ENCODE results near the gene CYP3A7. TPM values are rescaled to one million over a fixed set of nuclear protein-coding genes. Genes with fewer than 3 reads are reported as not detected.

The CYP3A7 gene
- total RNA-seq, 1 donor from 2014 or later, result not detected

DNA sequence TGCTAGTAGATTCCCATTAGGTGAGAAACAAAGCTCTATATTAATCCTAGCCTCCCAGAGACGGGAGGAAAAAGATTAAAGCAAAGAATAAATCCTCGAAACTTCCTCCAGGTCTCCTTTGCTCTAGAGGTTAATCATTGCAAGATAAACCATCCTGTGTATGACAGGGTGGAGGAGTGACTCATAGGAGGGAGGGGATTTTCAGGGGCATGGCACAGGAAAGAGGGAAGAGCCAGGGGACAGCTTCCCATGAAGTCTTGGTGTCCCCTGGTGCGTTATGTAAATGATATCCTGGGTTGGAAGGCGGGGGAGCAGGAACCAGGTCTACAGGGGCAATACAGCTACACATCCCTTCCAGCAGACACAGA lies 56.0 kb downstream of the CYP3A7 start:
- Mint-ChIP-seq H3K27me3 (ENCODE audit: unreplicated experiment) (peaks cover 2% of the 10 kb centered on the region), H3K4me3 (ENCODE audit: unreplicated experiment) (no peak overlapping the region), H3K27ac (ENCODE audit: unreplicated experiment) (no peak overlapping the region), H3K36me3 (ENCODE audit: unreplicated experiment) (no peaks in the 10 kb centered on the region), H3K9me3 (ENCODE audit: unreplicated experiment) (peaks cover 2% of the 10 kb centered on the region), H3K4me1 (ENCODE audit: low read depth, unreplicated experiment) (no peaks in the 10 kb centered on the region)
- no peak for TF ChIP-seq CTCF (IDR thresholded peaks at IDR 0.05; ENCODE audit: partially characterized antibody, unreplicated experiment)
- DNase-seq, result no peak

DNA sequence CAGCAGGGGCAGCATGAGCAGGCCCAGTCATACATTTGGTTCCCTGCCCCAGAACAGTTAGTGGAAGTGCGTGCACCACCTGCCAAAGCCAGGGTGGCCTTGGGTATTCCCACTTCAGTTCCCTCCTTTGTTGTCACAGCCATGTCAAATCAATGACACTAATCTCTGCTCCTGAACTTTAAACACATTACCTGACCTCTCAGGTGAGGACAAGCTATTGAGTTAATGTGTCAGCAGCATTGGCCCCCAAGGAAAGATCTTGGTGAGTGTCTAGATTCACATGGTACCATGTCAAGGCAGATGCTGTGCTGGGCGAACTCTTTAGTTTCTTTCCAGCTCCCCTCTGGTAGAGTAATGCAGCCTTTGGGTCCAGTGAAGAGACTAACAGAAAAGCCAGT lies 57.3 kb downstream of the CYP3A7 start:
- no peak overlapping the region for H3K4me3 Mint-ChIP-seq (ENCODE audit: unreplicated experiment)
- no peak overlapping the region for H3K27ac Mint-ChIP-seq (ENCODE audit: unreplicated experiment)
- TF ChIP-seq CTCF (IDR thresholded peaks at IDR 0.05; ENCODE audit: partially characterized antibody, unreplicated experiment), result no peak
- H3K9me3 Mint-ChIP-seq (ENCODE audit: unreplicated experiment), result peaks cover 3% of the 10 kb centered on the region
- no peaks in the 10 kb centered on the region for H3K4me1 Mint-ChIP-seq (ENCODE audit: low read depth, unreplicated experiment)
- no peaks in the 10 kb centered on the region for H3K36me3 Mint-ChIP-seq (ENCODE audit: unreplicated experiment)
- H3K27me3 Mint-ChIP-seq (ENCODE audit: unreplicated experiment), result peaks cover 2% of the 10 kb centered on the region
- DNase-seq, result no peak

DNA sequence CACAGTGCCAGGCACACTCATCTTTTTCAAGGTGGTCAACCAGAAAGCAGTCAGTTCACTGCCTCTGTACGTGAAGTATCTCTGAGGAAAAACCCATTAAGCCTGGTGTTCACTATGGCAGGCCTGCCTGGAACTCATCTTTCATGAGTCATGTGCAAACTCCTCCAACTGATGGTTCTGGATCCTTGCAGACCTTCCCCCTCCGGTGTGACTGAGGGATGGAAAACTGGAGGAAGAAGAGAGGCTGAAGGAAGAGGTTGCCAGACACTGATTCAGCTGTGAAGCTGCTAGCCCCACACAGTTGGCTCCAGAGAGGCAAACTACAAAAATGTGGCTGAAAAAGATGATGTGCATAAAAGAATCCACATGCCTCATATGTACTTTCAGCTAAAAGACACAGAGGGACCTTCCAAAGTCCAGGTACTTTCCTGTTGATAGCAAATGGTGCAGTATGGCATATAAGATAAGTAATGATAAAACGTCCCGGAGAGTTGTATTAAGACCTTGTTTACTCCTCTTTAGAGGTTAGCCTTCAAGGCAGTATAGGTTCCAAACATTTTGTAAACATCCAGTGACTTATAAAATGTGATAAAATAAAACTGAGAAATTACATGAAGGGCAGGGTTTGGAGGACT lies 57.9 kb downstream of the CYP3A7 start:
- H3K4me1 Mint-ChIP-seq (ENCODE audit: low read depth, unreplicated experiment), result no peaks in the 10 kb centered on the region
- H3K36me3 Mint-ChIP-seq (ENCODE audit: unreplicated experiment), result no peaks in the 10 kb centered on the region
- no peak overlapping the region for H3K4me3 Mint-ChIP-seq (ENCODE audit: unreplicated experiment)
- TF ChIP-seq CTCF (IDR thresholded peaks at IDR 0.05; ENCODE audit: partially characterized antibody, unreplicated experiment), result no peak
- DNase-seq, result no peak
- peaks cover 3% of the 10 kb centered on the region for H3K9me3 Mint-ChIP-seq (ENCODE audit: unreplicated experiment)
- H3K27me3 Mint-ChIP-seq (ENCODE audit: unreplicated experiment), result peaks cover 2% of the 10 kb centered on the region
- no peak overlapping the region for H3K27ac Mint-ChIP-seq (ENCODE audit: unreplicated experiment)

- peaks cover 2% of the 10 kb centered on the region for H3K27me3 Mint-ChIP-seq (ENCODE audit: unreplicated experiment)
- TF ChIP-seq CTCF (IDR thresholded peaks at IDR 0.05; ENCODE audit: partially characterized antibody, unreplicated experiment), result no peak
- DNase-seq, result no peak
- H3K27ac Mint-ChIP-seq (ENCODE audit: unreplicated experiment), result no peak overlapping the region
- no peaks in the 10 kb centered on the region for H3K4me1 Mint-ChIP-seq (ENCODE audit: low read depth, unreplicated experiment)
- H3K9me3 Mint-ChIP-seq (ENCODE audit: unreplicated experiment), result peaks cover 3% of the 10 kb centered on the region
- no peak overlapping the region for H3K4me3 Mint-ChIP-seq (ENCODE audit: unreplicated experiment)
- no peaks in the 10 kb centered on the region for H3K36me3 Mint-ChIP-seq (ENCODE audit: unreplicated experiment)
Measured at GRCh38 chr7:99674995-99675742, 59.8 kb downstream of the CYP3A7 start.

- no peaks in the 10 kb centered on the region for H3K27me3 Mint-ChIP-seq (ENCODE audit: unreplicated experiment)
- no peaks in the 10 kb centered on the region for H3K36me3 Mint-ChIP-seq (ENCODE audit: unreplicated experiment)
- no peak overlapping the region for H3K4me3 Mint-ChIP-seq (ENCODE audit: unreplicated experiment)
- DNase-seq, result no peak
- peaks cover 1% of the 10 kb centered on the region for H3K9me3 Mint-ChIP-seq (ENCODE audit: unreplicated experiment)
- no peak for TF ChIP-seq CTCF (IDR thresholded peaks at IDR 0.05; ENCODE audit: partially characterized antibody, unreplicated experiment)
- no peak overlapping the region for H3K27ac Mint-ChIP-seq (ENCODE audit: unreplicated experiment)
- H3K4me1 Mint-ChIP-seq (ENCODE audit: low read depth, unreplicated experiment), result no peaks in the 10 kb centered on the region
Measured at GRCh38 chr7:99672573-99672972, 62.4 kb downstream of the CYP3A7 start.
